ENCODE data around the gene AP1G1.

AP1G1 gene

DNA sequence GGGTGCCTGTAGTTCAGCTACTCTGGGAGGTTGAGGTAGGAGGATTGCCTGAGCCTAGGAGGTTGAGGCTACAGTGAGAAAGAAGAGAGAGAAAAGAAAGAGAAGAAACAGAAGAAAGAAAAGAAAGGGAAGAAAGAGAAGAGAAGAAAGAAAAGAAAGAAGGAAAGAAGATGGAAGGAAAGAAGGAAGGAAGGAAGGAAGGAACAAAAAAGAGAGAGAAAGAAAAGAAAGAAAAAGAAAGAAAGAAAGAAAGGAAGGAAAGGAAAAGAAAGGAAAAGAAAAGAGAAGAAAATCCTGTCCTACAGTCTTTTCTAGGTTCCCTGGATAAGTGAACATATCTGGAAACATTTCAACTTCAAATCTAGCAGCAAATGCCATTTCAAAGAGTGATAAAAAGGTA is 54.5 kb downstream of the AP1G1 start:
- no peak for DNase-seq (ENCODE audit: low spot score)

DNA sequence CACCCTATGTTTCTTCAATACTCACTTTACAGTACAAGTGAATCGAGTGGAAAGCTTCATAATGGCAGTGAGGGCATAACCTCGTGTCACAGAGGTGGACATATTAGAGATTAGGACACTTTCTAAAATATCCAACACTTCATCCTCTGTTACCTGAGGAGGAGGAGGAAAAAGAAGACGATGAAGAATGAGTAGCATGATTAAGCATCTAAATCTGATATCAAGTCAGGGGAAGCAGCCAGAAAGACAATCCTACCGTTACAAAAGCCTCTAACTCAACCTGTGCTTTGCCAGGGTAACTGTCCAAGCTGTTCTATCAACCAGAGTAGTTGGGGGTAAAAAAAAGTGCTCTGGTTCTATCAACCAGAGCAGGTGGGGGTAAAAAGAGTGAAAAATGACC is 60.4 kb downstream of the AP1G1 start:
- no peak for DNase-seq (ENCODE audit: low spot score)

DNA sequence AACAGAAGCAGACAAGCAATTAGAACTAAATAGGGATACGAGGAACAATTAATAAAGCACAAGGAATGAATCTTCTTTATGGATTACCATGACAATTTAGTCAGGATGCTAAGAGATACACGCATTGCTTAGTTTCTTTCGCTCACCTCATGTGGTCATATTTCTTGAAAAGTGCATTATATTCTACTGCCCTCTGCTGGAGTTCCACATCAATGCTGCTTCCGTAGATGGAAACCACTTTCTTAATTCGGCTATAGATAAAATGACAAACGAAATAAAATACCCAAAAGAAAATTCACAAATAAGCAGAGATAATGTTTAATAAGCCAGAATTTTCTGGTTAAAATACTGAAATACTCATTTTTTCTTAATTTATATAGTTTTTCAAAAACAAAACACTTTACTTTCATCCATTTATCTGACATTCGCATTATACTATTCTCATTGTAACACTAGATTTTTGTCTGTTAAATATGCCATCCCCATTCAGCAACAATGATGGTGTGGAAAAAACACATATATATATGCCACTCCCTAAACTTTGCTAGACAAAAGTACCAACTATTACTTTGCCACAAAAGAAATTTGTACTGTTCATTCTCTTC is 62.1 kb downstream of the AP1G1 start:
- peak; percentile 52 for DNase-seq (ENCODE audit: low spot score)

DNA sequence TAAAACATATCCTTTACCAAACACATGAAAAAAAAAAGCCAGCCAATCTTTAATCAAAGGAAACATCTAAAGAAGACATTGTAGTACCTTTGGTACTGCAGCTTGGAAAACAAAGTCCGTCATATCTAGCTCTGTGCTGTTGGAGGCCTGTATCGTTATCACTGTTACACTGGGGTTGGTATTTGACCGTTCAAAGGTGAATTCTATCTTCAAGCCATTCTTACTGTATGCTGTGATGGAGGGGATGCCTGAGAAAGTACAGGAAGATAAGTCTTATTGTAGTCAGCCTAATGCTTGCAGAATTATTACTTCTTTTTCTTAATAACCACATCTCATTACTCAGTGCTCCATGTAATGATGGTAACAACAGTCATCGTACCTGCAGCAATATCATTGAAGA is 69.8 kb downstream of the AP1G1 start:
- DNase-seq (ENCODE audit: low spot score): no peak

DNA sequence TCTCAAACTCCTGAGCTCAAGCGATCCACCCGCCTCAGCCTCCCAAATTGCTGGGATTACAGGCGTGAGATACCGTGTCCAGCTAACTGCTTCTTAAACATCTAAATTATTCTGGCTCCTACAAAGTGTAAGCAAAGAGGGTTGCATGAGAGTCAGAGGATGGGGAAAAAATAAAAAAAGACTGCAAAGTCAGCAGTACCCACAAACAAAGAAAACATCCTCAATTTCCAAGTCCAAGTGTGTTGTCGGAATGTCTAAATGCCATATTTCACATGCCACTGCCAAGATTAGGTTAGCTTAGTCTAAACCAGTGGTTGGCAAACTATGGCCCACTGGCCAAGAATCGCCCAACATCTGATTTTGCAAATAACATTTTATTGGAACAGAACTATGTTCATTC is 71.1 kb downstream of the AP1G1 start:
- no peak for DNase-seq (ENCODE audit: low spot score)

DNA sequence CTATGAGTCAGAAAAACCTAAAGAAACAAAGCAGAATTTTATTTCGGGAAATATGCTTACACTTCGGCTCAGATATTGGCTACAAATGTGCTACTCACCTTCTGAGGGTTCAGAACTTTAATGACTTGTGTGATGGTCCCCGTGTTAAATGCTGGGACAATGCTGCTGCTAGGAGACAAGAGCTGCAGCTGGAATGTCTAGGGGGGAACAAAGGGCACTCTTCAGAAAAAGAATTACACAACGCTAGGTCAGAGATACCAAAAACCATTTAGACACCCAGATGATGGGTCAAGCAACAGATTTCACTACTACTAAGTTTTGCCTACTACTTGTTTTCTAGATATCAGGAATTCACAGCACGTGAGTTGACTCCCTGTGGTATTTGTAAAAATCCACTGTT is 74.1 kb downstream of the AP1G1 start:
- DNase-seq (ENCODE audit: low spot score): peak; percentile 35

DNA sequence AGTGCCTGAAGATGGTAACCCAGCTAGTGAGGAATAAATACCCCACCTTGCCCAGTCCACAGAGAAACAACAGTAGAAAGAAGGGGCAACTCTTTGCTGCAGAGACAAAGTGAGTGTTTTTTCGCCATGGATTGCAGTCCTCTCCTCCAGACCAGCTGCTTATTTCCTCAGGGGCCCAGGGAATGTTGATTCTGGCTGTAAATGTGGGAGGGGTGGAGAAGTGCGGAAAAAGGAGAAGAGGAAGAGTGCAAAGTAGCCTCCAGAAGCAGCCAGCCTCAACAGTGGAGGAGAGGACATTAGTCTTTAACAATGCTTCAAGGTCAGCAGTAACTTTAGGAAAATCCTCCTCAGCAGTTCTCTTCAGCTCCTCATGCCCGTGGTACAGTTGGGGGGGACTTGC is 76.0 kb downstream of the AP1G1 start:
- DNase-seq (ENCODE audit: low spot score): no peak

DNA sequence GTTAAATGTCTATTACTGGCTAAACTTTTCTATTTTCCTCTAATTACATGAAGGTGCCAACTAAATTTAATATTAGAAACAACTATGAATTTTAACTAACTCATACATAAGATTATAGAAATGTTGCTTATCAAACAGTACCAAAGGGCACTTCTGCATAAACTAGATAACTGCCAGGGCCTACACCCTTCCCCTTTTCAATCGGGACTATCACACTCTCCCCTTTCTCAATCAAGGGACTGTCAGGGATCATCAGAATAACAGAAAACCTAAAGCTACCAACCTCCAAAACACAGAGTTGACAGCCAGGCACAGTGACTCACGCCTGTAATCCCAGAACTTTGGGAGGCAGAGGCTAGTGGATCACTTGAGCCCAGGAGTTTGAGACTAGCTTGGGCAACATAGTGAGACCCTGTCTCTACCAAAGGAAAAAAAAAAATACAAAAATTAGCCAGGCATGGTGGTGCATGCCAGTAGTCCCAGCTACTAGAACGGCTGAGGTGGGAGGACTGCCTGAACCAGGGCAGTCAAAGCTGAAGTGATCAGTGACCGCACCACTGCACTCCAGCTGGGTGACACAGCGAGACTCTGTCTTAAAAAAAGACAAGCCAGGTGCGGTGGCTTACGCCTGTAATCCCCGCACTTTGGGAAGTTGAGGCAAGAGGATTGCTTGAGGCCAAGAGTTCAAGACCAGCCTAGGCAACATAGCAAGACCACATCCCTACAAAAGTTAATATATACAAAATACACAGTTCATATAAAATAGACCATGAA is 80.9 kb downstream of the AP1G1 start:
- no peak for DNase-seq (ENCODE audit: low spot score)

DNA sequence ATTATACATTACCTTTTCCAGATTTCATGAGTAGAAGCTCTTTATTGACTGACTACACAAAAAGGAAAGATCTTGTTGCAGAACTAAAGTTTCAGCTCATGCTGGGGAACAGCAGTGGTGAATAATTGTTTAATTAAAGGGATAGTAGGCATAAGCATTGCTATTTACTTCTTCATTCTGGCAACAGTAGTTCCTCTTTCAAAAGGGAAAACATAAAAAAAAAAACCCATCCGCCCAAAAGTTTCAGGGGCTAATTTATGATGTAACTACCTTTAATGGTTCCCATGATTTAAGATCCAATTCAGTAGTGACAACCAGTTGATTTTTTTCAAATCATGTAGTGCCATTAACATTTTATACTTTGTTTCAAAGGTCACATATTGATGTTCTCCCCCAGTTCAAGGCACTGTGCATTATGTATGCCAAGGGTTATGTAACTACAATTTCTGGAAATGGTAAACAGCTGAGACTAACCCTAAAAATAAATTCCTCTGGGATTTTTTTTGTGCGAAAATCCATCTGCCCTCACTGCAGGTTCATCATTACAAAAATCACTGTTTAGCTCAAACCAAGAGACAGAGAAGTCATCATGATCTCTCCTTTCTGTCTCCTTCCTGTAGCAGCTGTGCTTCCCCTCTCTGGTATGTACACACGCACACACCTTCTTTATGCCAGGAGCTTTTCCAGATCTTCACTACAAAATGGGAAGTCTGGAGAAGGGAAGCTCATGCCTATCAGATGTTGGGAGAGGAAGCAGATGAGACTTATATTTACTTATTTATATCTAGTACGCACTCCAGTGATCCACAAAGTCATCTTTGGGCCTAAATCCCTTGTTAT is 81.9 kb downstream of the AP1G1 start:
- no peak for DNase-seq (ENCODE audit: low spot score)

DNA sequence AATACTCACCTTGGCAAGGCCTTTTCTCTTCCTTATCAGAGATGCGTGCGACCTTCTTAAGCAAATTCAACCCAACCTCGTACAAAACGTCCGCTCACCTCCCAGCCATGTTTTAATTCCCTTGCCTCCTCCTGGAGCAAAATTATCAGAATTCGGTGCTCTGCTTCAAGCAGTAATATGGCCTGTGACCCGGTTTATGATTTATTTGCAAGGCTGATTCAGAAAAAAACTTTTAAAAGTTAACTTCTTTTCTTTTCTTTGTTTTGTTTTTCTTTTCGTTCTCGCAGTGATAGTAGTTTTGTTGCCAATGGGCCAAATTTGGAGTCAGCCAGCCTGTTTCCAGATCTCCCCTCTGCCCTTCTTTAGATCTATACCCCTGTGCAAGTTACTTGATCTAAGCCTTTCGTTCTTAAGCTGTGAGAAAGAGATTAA is 84.3 kb downstream of the AP1G1 start, which contains the start of gene PHLPP2:
Gene PHLPP2 (minus strand): TSS at position 382 of the 432 bp plus-strand sequence. CDS start 9,906 bp downstream, outside the sequence.
- no peak for DNase-seq (ENCODE audit: low spot score)

DNA sequence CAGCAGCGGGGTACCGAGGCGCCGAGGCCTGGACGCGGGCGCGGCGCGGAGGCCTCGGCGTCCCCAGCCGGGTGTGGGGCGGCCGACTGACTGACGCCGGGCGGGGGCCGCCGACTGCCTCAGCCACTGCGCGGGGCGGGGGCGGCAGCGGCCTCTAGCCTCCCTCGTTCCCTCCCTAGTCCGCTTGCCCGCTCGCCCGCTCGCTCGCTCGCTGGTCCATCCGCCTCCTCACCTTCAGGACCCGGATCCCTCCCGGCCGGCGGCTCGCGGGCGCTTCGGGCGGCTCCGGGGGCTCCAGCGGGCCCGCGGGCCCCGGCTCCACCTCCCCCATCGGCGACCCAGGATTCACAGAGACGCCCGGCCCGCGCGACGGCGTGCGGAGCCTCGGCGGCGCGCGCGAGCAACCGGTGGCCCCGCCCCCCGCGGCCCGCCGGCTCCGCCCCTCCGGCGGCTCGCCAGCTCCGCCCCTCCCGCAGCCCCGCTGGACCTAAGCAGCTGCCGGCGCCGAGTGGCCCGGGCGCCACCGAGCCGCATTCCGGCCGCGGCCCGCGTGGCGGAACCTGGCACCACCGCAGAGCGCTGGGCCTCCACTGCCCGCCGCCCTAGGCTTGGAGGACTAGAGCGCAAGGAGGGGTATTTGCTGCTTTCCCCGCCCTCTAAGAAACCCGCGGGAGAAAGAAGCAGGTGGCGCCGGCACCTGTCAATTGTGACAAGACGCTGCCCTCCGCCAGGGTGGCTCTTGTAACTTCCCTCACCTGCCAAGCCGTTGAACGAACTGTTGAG is 84.9 kb downstream of the AP1G1 start:
- peak; percentile 83 for DNase-seq (ENCODE audit: low spot score)

DNA sequence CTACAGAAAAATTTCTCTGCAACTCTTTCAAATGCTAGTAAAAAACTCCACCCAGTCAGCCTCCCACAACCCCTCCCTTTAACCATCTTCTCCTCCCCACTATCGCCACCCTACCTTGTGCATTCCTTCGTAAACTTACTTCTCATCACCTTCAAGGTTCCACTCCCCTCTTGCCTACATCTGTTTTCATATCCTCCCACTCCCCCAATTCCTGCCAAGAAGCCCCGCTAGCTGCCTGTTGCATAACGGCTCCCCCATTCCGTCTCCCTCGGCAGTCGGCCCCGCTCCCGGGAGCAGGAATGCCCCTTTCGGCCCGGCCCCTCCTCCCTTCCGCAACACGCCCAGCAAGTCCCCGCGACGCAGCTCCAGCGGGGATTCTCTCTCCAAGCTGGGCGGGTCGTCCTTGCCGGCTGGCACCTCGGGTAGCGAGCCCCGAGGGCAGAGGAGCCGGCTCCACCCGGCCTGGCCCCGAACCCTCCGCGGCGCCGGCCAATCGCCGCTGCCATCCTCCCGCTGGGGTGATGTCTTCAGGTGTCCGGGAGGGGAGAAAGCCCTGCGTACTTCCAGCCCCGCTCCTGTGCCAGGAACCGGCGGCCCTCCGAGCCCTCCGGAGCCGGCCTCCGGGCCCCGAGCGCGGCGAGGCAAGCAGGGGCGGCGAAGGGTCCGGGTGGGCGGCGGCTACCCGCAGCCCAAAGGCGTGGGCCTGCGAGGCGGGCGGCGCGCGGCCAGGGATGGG is 85.7 kb downstream of the AP1G1 start:
- DNase-seq (ENCODE audit: low spot score): peak; percentile 72

DNA sequence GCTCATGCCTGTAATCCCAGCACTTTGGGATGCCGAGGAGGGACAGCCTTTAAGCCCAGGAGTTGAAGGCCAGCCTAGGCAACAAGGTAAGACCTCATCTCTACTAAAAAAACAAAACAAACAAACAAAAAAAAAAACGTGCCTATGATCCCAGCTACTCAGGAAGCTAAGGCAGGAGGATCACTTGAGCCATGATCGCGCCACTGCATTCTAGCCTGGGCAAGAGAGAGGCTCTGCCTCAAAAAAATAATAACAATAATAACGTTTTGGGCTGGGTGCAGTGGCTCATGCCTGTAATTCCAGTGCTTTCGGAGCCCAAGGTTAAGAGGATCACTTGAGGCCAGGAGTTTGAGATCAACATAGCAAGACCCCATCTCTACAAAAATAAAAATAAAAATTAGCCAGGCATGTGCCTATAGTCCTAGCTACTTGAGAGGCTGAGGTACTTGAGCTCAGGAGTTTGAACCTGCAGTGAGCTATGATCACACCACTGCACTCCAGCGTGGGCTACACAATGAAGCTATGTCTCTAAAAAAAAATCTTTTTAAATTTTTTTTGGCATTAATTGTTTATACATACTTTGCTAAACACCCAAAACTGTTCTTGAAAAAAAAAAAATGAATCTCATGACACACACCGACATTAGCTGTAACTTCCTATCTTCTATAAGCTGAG is 87.4 kb downstream of the AP1G1 start:
- no peak for DNase-seq (ENCODE audit: low spot score)

DNA sequence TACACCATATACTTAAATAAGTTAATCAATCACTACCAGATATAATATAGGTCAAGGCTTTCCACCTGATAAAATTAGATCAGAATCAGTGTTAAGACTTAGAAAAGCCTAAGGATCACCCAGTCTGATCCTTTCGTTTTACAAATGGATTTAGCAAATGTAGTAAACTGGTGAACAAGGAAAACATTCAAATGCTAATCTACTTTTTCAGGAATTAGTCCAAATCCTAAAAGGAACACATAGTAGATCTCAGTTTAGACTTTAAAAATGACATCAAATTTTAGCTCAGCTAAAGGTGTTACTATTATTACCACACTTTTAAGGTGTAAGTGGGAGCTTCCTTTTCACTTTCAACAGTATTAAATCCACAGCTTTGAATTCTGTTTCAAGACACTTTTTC is 96.1 kb downstream of the AP1G1 start:
- DNase-seq (ENCODE audit: low spot score): no peak

DNA sequence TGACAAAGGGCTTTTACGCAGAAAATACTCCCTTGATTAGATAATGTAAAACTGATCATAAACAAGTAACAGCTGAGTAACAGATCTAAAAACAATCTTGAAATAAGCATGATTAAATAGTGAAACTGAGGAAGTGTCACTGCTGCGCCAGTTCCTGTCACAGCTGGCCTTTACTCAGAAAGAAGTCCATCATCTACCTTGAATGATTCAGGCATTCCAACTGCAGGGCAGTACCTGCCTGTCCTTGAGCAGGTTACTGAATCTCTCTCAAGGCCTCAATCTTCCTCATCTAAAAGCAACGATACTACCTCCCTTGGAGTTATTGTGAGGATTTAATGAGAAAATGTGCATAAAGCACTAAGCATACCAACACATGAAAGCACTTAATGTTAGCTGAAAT is 96.8 kb downstream of the AP1G1 start:
- no peak for DNase-seq (ENCODE audit: low spot score)

DNA sequence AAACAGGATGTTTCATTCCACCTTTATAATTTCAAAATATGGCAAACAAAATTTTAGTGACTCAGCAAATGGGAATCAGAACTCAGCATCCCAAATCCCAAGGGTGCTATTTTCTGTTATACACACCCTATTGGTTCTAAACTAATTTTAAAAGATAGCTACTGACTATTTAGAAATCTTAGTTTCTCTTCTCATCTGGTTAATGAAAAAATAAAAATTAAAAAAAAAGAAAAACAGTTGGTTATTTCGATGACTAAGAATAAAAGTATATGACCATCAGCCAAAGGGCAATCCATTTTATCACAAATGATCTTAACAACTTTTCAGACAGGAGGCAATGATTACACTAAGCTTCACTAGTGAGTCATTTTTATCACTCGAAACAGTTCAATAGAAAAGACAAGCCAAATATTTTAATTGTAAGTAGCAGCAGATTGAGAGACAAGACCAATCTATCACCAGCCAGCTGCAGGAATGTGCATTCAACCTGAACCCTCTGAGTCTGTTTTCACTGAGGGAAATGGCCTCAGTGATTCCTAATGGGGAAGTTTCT is 99.3 kb downstream of the AP1G1 start:
- no peak for DNase-seq (ENCODE audit: low spot score)

DNA sequence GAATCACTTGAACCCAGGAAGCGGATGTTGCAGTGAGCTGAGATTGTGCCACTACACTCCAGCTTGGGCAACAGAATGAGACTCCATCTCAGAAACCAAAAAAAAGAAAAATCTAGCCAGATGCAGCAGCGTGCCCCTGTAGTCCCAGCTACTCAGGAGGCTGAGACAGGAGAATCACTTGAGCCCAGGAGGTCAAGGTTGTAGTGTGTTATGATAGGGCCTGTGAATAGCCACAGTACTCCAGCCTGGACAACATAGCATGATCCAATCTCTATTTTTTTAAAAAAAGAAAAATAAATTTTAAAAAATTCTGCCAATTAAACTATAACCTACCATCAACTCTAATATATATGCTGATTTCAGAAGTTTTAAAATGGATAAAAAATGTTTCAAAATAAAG is 99.9 kb downstream of the AP1G1 start:
- no peak for DNase-seq (ENCODE audit: low spot score)

DNA sequence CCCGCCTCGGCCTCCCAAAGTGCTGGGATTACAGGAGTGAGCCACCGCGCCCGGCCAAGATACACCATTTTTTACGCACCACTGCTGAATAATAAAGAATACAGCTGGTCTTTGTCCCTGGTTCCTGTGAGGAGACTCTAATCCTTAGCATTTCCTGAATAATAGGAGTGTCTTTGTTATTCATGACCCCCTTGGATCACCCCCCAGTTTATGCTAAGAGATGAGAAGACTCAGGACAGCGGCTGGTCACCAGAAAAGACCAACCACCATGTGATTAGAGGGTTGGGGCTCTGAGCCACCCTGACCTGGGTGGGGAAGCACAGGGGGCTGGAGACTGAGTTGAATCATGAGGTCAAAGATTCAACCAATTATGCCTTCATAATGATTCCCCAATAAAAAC is 101.4 kb downstream of the AP1G1 start:
- DNase-seq (ENCODE audit: low spot score): no peak

DNA sequence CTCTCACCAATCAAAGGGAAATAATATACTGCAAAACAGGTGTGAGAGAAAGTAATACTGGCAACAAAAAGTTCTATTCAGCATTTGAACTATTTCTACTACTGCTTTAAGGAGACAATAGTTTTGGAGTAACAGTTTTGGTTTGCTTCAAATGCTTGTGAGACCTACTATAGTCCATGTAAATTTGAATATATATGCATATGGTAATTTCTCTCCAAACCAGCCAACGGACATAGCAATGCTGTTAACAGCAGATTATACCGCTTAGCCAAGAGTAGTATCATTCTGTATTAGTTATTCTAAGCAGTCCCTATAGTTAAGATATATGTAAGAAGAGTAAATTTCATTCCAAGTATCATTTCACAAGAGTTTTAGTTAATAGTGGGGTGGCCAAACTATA is 102.6 kb downstream of the AP1G1 start:
- DNase-seq (ENCODE audit: low spot score): no peak

DNA sequence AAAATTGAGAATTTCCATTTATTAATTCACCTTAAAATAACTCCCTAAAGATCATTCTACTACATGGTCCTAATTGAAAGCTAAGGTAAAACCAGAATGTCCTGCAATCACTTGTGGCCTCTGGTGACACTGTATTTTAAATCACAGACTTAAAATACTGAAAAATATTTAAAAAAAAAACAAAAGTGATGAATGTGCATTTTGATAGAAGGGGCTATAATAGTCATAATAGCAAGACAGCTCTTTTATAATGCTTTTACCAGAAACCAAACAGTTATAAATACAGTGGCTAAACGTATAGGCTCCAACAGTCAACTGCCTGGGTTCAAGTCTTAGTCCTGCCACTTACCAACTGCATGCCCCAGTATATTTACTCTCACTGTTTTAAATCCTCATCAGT is 105.3 kb downstream of the AP1G1 start:
- no peak for DNase-seq (ENCODE audit: low spot score)

DNA sequence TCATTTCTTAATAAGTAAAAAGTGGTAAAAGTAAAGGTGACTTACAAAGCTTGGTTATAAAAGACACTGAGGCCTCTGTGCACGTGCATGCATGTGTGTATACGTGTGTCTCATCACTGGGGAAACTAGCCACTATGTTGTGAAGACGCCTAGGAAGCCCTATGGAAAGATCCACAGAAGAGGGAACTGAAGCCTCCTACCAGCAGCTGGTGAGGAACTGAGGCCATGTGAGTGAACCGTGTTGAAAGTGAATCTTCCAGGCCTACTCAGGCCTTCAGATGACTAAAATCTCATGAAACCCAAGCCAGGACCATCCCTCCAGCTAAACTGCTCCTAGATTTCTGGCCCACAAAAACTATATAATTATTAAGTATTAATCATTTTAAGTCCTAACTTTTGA is 107.8 kb downstream of the AP1G1 start:
- DNase-seq (ENCODE audit: low spot score): no peak

Data from HuH-7 (cell line).